H9 (cell line): ENCODE measurements around the gene SUV39H1. TPM values are rescaled to one million over a fixed set of nuclear protein-coding genes. Genes with fewer than 3 reads are reported as not detected.

Experiments
- DNase-seq: peaks from one replicate; pipeline ENCODE4 v3.0.0-alpha.2; 2017
- H2AFZ ChIP-seq: one replicate; pipeline ENCODE4 v1.6.1; 2013; ENCODE audit warnings: mild to moderate bottlenecking, low read length, control low read depth, moderate library complexity
- H2AK5ac ChIP-seq: 2 replicates; pipeline ENCODE4 v1.6.1; 2013; ENCODE audit warnings: low read length, control low read depth, mixed read lengths; ENCODE audit not compliant: insufficient read length
- H2BK120ac ChIP-seq: one replicate; pipeline ENCODE4 v1.6.1; 2013; ENCODE audit warnings: low read depth, mild to moderate bottlenecking, low read length, control low read depth, inconsistent platforms; ENCODE audit not compliant: poor library complexity, severe bottlenecking
- H2BK12ac ChIP-seq: 2 replicates; pipeline ENCODE4 v1.6.1; 2013; ENCODE audit warnings: low read length, control low read depth, mixed read lengths, low read depth; ENCODE audit not compliant: insufficient read length
- H2BK15ac ChIP-seq: 2 replicates; pipeline ENCODE4 v1.6.1; 2013; ENCODE audit warnings: low read depth, low read length, control low read depth
- H2BK20ac ChIP-seq: one replicate; pipeline ENCODE4 v1.6.1; 2013; ENCODE audit warnings: low read depth, mild to moderate bottlenecking, low read length, control low read depth, inconsistent platforms; ENCODE audit not compliant: poor library complexity, severe bottlenecking
- H2BK5ac ChIP-seq: 2 replicates; pipeline ENCODE4 v1.6.1; 2013; ENCODE audit warnings: low read length, control low read depth, mixed read lengths; ENCODE audit not compliant: insufficient read length
- H3K14ac ChIP-seq: 2 replicates; pipeline ENCODE4 v1.6.1; 2013; ENCODE audit warnings: low read length, control low read depth; ENCODE audit not compliant: insufficient read depth
- H3K18ac ChIP-seq: 2 replicates; pipeline ENCODE4 v1.6.1; 2013; ENCODE audit warnings: low read depth, mild to moderate bottlenecking, mixed read lengths, low read length, control low read depth; ENCODE audit not compliant: insufficient read length
- H3K23ac ChIP-seq: 2 replicates; pipeline ENCODE4 v1.6.1; 2013; ENCODE audit warnings: low read length, control low read depth, mixed read lengths, low read depth; ENCODE audit not compliant: insufficient read length
- H3K23me2 ChIP-seq: 2 replicates; pipeline ENCODE4 v1.6.1; 2013; ENCODE audit warnings: low read depth, mild to moderate bottlenecking, mixed read lengths, low read length, control low read depth; ENCODE audit not compliant: insufficient read length, poor library complexity, severe bottlenecking
- H3K27ac ChIP-seq: 2 replicates; pipeline ENCODE4 v1.5.1; 2013; ENCODE audit warnings: low read length, control low read depth, mixed read lengths, low read depth; ENCODE audit not compliant: insufficient read length
- H3K27me3 ChIP-seq: 2 replicates; pipeline ENCODE4 v1.6.1; 2013; ENCODE audit warnings: low read length, control low read depth, inconsistent platforms; ENCODE audit not compliant: insufficient read depth
- H3K4ac ChIP-seq: 2 replicates; pipeline ENCODE4 v1.6.1; 2013; ENCODE audit warnings: low read depth, mild to moderate bottlenecking, control low read depth, inconsistent platforms, low read length, moderate library complexity
- H3K4me1 ChIP-seq: 2 replicates; pipeline ENCODE4 v1.6.1; 2013; ENCODE audit warnings: low read length, control low read depth, inconsistent platforms; ENCODE audit not compliant: insufficient read depth
- H3K4me2 ChIP-seq: 2 replicates; pipeline ENCODE4 v1.6.1; 2013; ENCODE audit warnings: low read length, control low read depth, mixed read lengths; ENCODE audit not compliant: insufficient read length, insufficient read depth
- H3K56ac ChIP-seq: 2 replicates; pipeline ENCODE4 v1.6.1; 2013; ENCODE audit warnings: low read depth, mild to moderate bottlenecking, mixed read lengths, low read length, control low read depth; ENCODE audit not compliant: insufficient read length
- H3K79me1 ChIP-seq: 2 replicates; pipeline ENCODE4 v1.6.1; 2013; ENCODE audit warnings: low read depth, mild to moderate bottlenecking, moderate library complexity, low read length, control low read depth, inconsistent platforms; ENCODE audit not compliant: insufficient read depth, poor library complexity, severe bottlenecking
- H3K79me2 ChIP-seq: 2 replicates; pipeline ENCODE4 v1.6.1; 2013; ENCODE audit warnings: low read length, control low read depth, inconsistent platforms; ENCODE audit not compliant: insufficient read depth
- H3K9ac ChIP-seq: 2 replicates; pipeline ENCODE4 v1.6.1; 2013; ENCODE audit warnings: low read length, control low read depth, mixed read lengths; ENCODE audit not compliant: insufficient read length; ENCODE audit errors: extremely low read depth
- H3K9me3 ChIP-seq: one replicate; pipeline ENCODE4 v1.6.1; 2013; ENCODE audit warnings: low read depth, low read length, inconsistent platforms; ENCODE audit not compliant: control insufficient read depth
- H3T11ph ChIP-seq: one replicate; pipeline ENCODE4 v1.6.1; 2013; ENCODE audit warnings: mild to moderate bottlenecking, low read length, control low read depth, inconsistent platforms
- H4K20me1 ChIP-seq: one replicate; pipeline ENCODE4 v1.6.1; 2013; ENCODE audit not compliant: control insufficient read depth, insufficient read length, insufficient read depth
- H4K5ac ChIP-seq: 2 replicates; pipeline ENCODE4 v1.6.1; 2013; ENCODE audit warnings: low read depth, mild to moderate bottlenecking, mixed read lengths, low read length, control low read depth; ENCODE audit not compliant: insufficient read length
- H4K8ac ChIP-seq: replicated peaks from 2 replicates; pipeline ENCODE4 v1.6.1; 2013; ENCODE audit warnings: low read length, control low read depth, mixed read lengths, low read depth; ENCODE audit not compliant: insufficient read length
- H4K91ac ChIP-seq: 2 replicates; pipeline ENCODE4 v1.6.1; 2013; ENCODE audit warnings: low read depth, mild to moderate bottlenecking, moderate library complexity, mixed read lengths, low read length, control low read depth; ENCODE audit not compliant: insufficient read length
- H3K27ac Mint-ChIP-seq, 3 experiments: 2 replicates in 2 of 3; 3 replicates in 1 of 3; pipeline ENCODE4 v1.8.0; 2020 to 2021; ENCODE audit warnings: mixed read lengths in 3 of 3, mild to moderate bottlenecking in 1 of 3, moderate library complexity in 1 of 3
- H3K27me3 Mint-ChIP-seq: 2 replicates; pipeline ENCODE4 v1.8.0; 2021; ENCODE audit warnings: low read depth, mild to moderate bottlenecking, moderate library complexity, mixed read lengths
- H3K36me3 Mint-ChIP-seq, 3 experiments: 2 replicates in 2 of 3; 3 replicates in 1 of 3; pipeline ENCODE4 v1.8.0; 2020 to 2021; ENCODE audit warnings: low read depth in 3 of 3, mixed read lengths in 3 of 3; ENCODE audit not compliant: insufficient read depth in 1 of 3
- H3K4me1 Mint-ChIP-seq, 2 experiments: 2 replicates each; pipeline ENCODE4 v1.8.0; 2020; ENCODE audit warnings: mixed read lengths in 2 of 2
- H3K4me3 Mint-ChIP-seq, 2 experiments: 2 replicates in 1 of 2; 3 replicates in 1 of 2; pipeline ENCODE4 v1.8.0; 2020 to 2021; ENCODE audit warnings: mild to moderate bottlenecking in 2 of 2, mixed read lengths in 2 of 2, moderate library complexity in 1 of 2
- H3K9me3 Mint-ChIP-seq, 2 experiments: 2 replicates in 1 of 2; 3 replicates in 1 of 2; pipeline ENCODE4 v1.8.0; 2020; ENCODE audit warnings: mild to moderate bottlenecking in 2 of 2, mixed read lengths in 2 of 2, moderate library complexity in 1 of 2
- CTCF ChIP-seq: fragments of 200-600 bp; sonication (generic); conservative IDR thresholded peaks from 3 replicates; pipeline ENCODE4 v1.8.0; 2021; ENCODE audit warnings: antibody characterized with exemption, mild to moderate bottlenecking
- WGBS: extraction: QIAGEN DNeasy Blood & Tissue Kit; methylation state at CpG from one replicate; pipeline ENCODE4 v1.1.7; 2013; ENCODE audit warnings: missing lambda C conversion rate, low lambda C conversion rate, mixed read lengths; ENCODE audit not compliant: insufficient read length; ENCODE audit errors: extremely low coverage; 5-methylcytosine and 5-hydroxymethylcytosine counted together
- total RNA-seq: library from RNA; stranded (reverse); gene quantifications from 2 replicates; pipeline ENCODE4 v1.2.1, GENCODE V29; 2021

Gene SUV39H1
- total RNA-seq, 1 experiment from 2014 or later = 16.2 TPM

GRCh38 chrX:48711162-48711928, 14.8 kb downstream of the SUV39H1 start:
- Histone ChIP-seq H2AK5ac (no peak overlapping the region), H3K9me3 (peaks cover 47% of the 10 kb centered on the region), H3K79me2 (no peaks in the 10 kb centered on the region), H3K23me2 (no peaks in the 10 kb centered on the region), H3K27me3 (no peaks in the 10 kb centered on the region; the same call in 1 of the 2 replicates), H3K56ac (no peak overlapping the region), H3K18ac (no peak overlapping the region), H3K27ac (no peak overlapping the region), H2AFZ (no peak overlapping the region), H4K8ac (no peak overlapping the region), H2BK12ac (no peak overlapping the region), H3K4me2 (no peak overlapping the region), H2BK5ac (no peak overlapping the region), H4K91ac (no peak overlapping the region), H3T11ph (no peak overlapping the region), H4K5ac (no peak overlapping the region), H2BK15ac (no peak overlapping the region), H2BK120ac (no peak overlapping the region), H3K9ac (no peak overlapping the region), H2BK20ac (no peak overlapping the region), H3K14ac (no peak overlapping the region), H3K4ac (no peak overlapping the region), H4K20me1 (no peaks in the 10 kb centered on the region), H3K23ac (no peak overlapping the region), H3K4me1 (no peaks in the 10 kb centered on the region), H3K79me1 (no peaks in the 10 kb centered on the region)
- Mint-ChIP-seq H3K27me3 (peaks cover 41% of the 10 kb centered on the region), H3K4me3 (no peak overlapping the region), H3K9me3 (peaks cover 84 to 89% of the 10 kb centered on the region in 2 experiments), H3K27ac (no peak overlapping the region), H3K4me1 (no peaks in the 10 kb centered on the region), H3K36me3 (peaks cover 10 to 24% (median 20%) of the 10 kb centered on the region in 3 experiments)
- DNase-seq = no peak
- WGBS = no CpG with 5 or more reads among the region's 9 CpGs
- TF ChIP-seq CTCF = no peak
